ENCODE measurements around the gene TCF3.

DNA sequence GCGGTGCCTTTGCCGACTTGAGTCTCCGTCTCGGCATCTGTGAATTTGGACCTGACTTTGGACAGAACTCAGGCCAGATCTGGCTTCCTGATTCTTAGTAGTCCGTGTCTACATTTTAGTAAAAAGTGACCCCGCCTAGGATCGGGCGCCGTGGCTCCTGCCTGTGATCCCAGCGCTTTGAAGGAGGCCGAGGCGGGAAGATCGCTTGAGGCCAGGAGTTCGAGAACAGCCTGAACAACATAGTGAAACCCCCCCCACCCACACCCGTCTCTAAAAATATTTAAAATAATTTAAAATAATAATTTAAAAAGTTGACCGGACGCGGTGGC, 849 bp upstream of the TCF3 start:
- TF ChIP-seq, protein P1, sequence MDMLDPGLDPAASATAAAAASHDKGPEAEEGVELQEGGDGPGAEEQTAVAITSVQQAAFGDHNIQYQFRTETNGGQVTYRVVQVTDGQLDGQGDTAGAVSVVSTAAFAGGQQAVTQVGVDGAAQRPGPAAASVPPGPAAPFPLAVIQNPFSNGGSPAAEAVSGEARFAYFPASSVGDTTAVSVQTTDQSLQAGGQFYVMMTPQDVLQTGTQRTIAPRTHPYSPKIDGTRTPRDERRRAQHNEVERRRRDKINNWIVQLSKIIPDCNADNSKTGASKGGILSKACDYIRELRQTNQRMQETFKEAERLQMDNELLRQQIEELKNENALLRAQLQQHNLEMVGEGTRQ (IDR thresholded peaks at IDR 0.05; ENCODE audit: low read length), result no peak
- TF ChIP-seq, protein P2, sequence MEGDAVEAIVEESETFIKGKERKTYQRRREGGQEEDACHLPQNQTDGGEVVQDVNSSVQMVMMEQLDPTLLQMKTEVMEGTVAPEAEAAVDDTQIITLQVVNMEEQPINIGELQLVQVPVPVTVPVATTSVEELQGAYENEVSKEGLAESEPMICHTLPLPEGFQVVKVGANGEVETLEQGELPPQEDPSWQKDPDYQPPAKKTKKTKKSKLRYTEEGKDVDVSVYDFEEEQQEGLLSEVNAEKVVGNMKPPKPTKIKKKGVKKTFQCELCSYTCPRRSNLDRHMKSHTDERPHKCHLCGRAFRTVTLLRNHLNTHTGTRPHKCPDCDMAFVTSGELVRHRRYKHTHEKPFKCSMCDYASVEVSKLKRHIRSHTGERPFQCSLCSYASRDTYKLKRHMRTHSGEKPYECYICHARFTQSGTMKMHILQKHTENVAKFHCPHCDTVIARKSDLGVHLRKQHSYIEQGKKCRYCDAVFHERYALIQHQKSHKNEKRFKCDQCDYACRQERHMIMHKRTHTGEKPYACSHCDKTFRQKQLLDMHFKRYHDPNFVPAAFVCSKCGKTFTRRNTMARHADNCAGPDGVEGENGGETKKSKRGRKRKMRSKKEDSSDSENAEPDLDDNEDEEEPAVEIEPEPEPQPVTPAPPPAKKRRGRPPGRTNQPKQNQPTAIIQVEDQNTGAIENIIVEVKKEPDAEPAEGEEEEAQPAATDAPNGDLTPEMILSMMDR (IDR thresholded peaks at IDR 0.05; ENCODE audit: control extremely low read depth in 1 of 3, insufficient read depth in 1 of 3, low read depth in 1 of 3, low read length in 3 of 3), result no peak
- TF ChIP-seq NANOG (IDR thresholded peaks at IDR 0.05; ENCODE audit: insufficient read depth, low read depth, low read length, poor library complexity, severe bottlenecking), result no peak
- TF ChIP-seq JUND (IDR thresholded peaks at IDR 0.05; ENCODE audit: low read length), result no peak
- TF ChIP-seq CHD2 (IDR thresholded peaks at IDR 0.05; ENCODE audit: low read length), result no peak

Measured in H1 (cell line).